Heart left ventricle (tissue), 13 donors: ENCODE data around the gene MS4A8.

ENCODE experiments used
- CTCF ChIP-seq, 12 donors: fragments of 200-600 bp; sonication (generic) in 4 of 12; IDR thresholded peaks; one replicate each; pipeline versions ENCODE4 v1.5.0 to v1.8.0; 2018 to 2022; ENCODE audit warnings: antibody characterized with exemption in 12 of 12, mild to moderate bottlenecking in 5 of 12
- POLR2A ChIP-seq, 2 donors: fragments of 450-650 bp; IDR thresholded peaks; one replicate each; pipeline ENCODE4 v1.6.1; 2017; ENCODE audit warnings: antibody characterized with exemption in 2 of 2, mild to moderate bottlenecking in 2 of 2, moderate library complexity in 2 of 2
- donor health status: ischemic (EF 13 %, LVEDD 7.1; RV severe dilation, severe dysfunction).
- donor health status: DM: no; HTN: yes; CAD: no.
- donor health status: DM: no; HTN: no; CAD: no.
- donor health status: ischemic (EF 25% LVEDD 6.9; RV normal size, moderate dysfunction).
- donor health status: ischemic (EF 25% LVEDD 5.7; RV mildly dilated, moderate dysfunction).
- donor health status: ischemic (EF 35%, LVEDD 5.7; RV mildly dilated, moderate dysfunction).
- donor health status: nonischemic (EF 11% LVEDD 7.7; RV severe dilation, severe dysfunction).
- donor health status: DM: yes; HTN: yes; CAD: no.
- donor health status: PGD.
- donor health status: ischemic (EF 29% LVEDD 5.4; RV normal size, mild dysfunction).
- donor health status: nonischemic (EF 23%, LVEDD 6.1; RV moderate dilation, normal function).

GRCh38 chr11:60748821-60749220 is 49.4 kb downstream of the MS4A8 start:
- TF ChIP-seq CTCF (IDR thresholded peaks at IDR 0.05) (no peak), POLR2A (IDR thresholded peaks at IDR 0.05) (no peak)
